MCF 10A (cell line): Measurements from ENCODE around the gene RAB18. TPM values are rescaled to one million over a fixed set of nuclear protein-coding genes. Genes with fewer than 3 reads are reported as not detected.
"Not testable (repeated sequence)": the region's sequence is repeated elsewhere in the genome, so short reads cannot be mapped to it uniquely, and the experiment has no call there.

Source experiments
- BruUV-seq: library from RNA; stranded (reverse); fragments of 400-500 nt; replicated peaks from 2 replicates; lab custom pipeline; 2021; lab: Mats Ljungman, UMichigan
- CTCF ChIA-PET: fragments of 300-600 bp; sonication (Branson Sonifier 250); formaldehyde crosslinking; extraction: SDS; loops from one replicate; lab custom pipeline; 2021; ENCODE audit warnings: antibody characterized with exemption, inconsistent platforms; lab: Yijun Ruan, JAX
- POLR2A ChIA-PET: fragments of 300-600, 350-650 bp; sonication (Branson Sonifier 250); formaldehyde crosslinking; extraction: SDS; loops from one replicate; lab custom pipeline; 2020; ENCODE audit warnings: antibody characterized with exemption, inconsistent platforms; lab: Yijun Ruan, JAX
- DNase-seq: peaks from one replicate; pipeline ENCODE4 v3.0.0-alpha.2; 2018; ENCODE audit not compliant: unreplicated experiment
- H3K27ac Mint-ChIP-seq: one replicate; pipeline ENCODE4 v1.8.0; 2022; ENCODE audit warnings: mild to moderate bottlenecking, low read depth, mixed read lengths; ENCODE audit not compliant: unreplicated experiment
- H3K27me3 Mint-ChIP-seq: one replicate; pipeline ENCODE4 v1.8.0; 2022; ENCODE audit warnings: mixed read lengths; ENCODE audit not compliant: insufficient read depth, unreplicated experiment
- H3K36me3 Mint-ChIP-seq: one replicate; pipeline ENCODE4 v1.8.0; 2022; ENCODE audit warnings: mild to moderate bottlenecking, moderate library complexity, mixed read lengths; ENCODE audit not compliant: insufficient read depth, unreplicated experiment
- H3K4me1 Mint-ChIP-seq: one replicate; pipeline ENCODE4 v1.8.0; 2022; ENCODE audit warnings: mixed read lengths; ENCODE audit not compliant: insufficient read depth, unreplicated experiment
- H3K4me3 Mint-ChIP-seq: one replicate; pipeline ENCODE4 v1.8.0; 2022; ENCODE audit warnings: mild to moderate bottlenecking, moderate library complexity, mixed read lengths; ENCODE audit not compliant: unreplicated experiment
- H3K9me3 Mint-ChIP-seq: one replicate; pipeline ENCODE4 v1.8.0; 2022; ENCODE audit warnings: mixed read lengths; ENCODE audit not compliant: unreplicated experiment
- intact Hi-C: fragments of 100-400 bp; cut with micrococcal nuclease; formaldehyde crosslinking; loops from 2 replicates; pipeline ENCODE4 v1.14.1; 2022
- total RNA-seq: library from RNA; stranded (reverse); gene quantifications from 2 replicates; pipeline ENCODE4 v1.2.3, GENCODE V29; 2022
- TF ChIP-seq, protein P1 (sequence below): fragments of 200-600 bp; IDR thresholded peaks from one replicate; pipeline ENCODE4 v1.8.0; 2022; ENCODE audit warnings: antibody characterized with exemption, mild to moderate bottlenecking; ENCODE audit not compliant: unreplicated experiment

RAB18 gene
- total RNA-seq, 1 experiment from 2014 or later = 126 TPM

DNA sequence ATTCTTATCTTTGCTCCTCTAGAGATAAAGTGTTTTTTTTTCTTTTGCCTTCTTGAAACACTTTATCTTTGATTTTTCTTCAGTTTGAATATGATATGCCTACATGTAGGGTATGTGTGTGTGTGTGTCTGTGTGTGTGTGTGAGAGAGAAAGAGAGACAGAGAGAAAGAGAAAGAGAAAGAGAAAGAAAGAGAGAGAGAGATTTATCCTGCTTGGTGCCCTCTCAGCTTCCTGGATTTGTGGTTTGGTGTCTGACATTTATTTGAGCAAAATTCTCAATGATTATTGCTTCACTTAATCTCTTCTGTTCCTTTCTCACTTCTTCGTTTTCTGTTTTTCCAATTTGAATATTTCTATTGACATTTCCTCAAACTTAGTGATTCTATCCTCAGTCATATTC is 60.3 kb downstream of the RAB18 start:
- intact Hi-C loops = no loop called here
- H3K9me3 Mint-ChIP-seq = no peaks in the 10 kb centered on the region
- POLR2A ChIA-PET = no interaction called here
- no peak overlapping the region for H3K4me3 Mint-ChIP-seq
- no peak overlapping the region for H3K27ac Mint-ChIP-seq
- CTCF ChIA-PET = interaction anchor here (0.7 kb wide), 1 partner anchor 522 kb away, joined by 3 read pairs; no protein-coding TSS in a partner anchor
- H3K36me3 Mint-ChIP-seq = no peaks in the 10 kb centered on the region
- no TSS peak for BruUV-seq
- no peaks in the 10 kb centered on the region for H3K4me1 Mint-ChIP-seq
- no peaks in the 10 kb centered on the region for H3K27me3 Mint-ChIP-seq
- TF ChIP-seq, protein P1, sequence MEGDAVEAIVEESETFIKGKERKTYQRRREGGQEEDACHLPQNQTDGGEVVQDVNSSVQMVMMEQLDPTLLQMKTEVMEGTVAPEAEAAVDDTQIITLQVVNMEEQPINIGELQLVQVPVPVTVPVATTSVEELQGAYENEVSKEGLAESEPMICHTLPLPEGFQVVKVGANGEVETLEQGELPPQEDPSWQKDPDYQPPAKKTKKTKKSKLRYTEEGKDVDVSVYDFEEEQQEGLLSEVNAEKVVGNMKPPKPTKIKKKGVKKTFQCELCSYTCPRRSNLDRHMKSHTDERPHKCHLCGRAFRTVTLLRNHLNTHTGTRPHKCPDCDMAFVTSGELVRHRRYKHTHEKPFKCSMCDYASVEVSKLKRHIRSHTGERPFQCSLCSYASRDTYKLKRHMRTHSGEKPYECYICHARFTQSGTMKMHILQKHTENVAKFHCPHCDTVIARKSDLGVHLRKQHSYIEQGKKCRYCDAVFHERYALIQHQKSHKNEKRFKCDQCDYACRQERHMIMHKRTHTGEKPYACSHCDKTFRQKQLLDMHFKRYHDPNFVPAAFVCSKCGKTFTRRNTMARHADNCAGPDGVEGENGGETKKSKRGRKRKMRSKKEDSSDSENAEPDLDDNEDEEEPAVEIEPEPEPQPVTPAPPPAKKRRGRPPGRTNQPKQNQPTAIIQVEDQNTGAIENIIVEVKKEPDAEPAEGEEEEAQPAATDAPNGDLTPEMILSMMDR = no peak
- no peak for DNase-seq

DNA sequence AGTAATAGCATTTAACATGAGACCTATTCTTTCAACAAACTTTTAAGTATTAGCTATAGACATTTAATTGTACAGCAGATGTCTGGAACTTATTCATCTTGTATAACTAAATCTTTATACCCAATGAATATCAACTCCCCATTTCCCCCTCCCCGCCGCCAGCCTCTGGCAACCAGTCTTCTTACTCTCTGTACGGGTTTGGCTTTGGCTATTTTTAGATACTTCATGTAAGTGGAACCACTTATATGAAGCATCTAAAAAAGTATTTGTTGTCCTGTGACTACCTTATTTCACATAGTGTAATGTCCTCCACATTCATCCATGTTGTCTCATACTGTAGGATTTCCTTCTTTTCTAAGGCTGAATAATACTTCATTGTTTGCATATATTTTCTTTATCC is 60.8 kb downstream of the RAB18 start:
- no peaks in the 10 kb centered on the region for H3K27me3 Mint-ChIP-seq
- CTCF ChIA-PET = interaction anchor here (0.7 kb wide), 1 partner anchor 522 kb away, joined by 3 read pairs; no protein-coding TSS in a partner anchor
- no peak overlapping the region for H3K27ac Mint-ChIP-seq
- no peaks in the 10 kb centered on the region for H3K9me3 Mint-ChIP-seq
- no peak for DNase-seq
- no peaks in the 10 kb centered on the region for H3K36me3 Mint-ChIP-seq
- POLR2A ChIA-PET = no interaction called here
- intact Hi-C loops = no loop called here
- TF ChIP-seq, protein P1 = no peak
- no peak overlapping the region for H3K4me3 Mint-ChIP-seq
- no peaks in the 10 kb centered on the region for H3K4me1 Mint-ChIP-seq
- BruUV-seq = no TSS peak

DNA sequence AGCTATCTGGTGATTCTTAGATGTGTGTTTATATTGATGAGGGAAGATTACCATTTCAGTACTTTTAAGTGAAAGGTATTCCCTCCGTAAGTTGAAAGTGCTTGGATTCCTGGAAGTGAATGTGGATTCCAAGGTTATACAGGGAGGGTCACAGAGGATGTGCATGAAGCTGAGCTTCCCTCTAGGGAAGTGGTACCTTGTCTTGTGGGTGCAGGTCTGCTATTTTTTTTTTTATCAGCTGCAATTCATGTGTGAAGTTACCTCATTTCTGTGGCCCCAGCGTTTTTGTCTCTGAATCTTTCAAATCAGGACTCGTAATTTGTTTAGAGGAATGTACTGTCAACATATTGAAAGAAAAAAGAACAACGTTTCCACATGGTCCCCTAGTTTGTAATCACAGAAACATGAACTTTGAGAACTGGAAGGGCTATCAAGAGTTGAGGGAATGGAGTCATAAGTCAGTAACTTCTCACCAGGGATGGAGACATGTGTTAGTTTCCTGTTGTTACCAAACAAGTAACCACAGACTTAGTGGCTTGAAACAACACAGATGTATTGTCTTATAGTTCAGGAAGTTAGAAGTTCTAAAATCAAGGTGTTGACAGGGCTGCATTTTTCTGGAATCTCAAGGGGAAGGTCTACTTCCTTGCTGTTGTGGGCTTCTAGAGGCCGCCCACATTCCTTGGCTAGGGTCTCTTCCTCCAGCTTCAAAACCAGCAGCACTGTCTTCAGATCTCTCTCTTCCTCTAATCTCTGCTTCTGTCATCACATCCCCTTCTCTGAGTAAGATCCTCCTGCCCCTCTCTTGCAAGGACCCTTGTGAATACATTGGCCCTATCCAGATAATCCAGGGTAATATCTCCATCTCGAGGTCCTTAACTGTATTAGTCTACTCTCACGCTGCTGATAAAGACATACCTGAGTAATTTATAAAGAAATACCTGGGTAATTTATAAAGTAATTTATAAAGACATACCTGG is 64.4 kb downstream of the RAB18 start:
- TF ChIP-seq, protein P1 = no peak
- no peaks in the 10 kb centered on the region for H3K4me1 Mint-ChIP-seq
- no peaks in the 10 kb centered on the region for H3K27me3 Mint-ChIP-seq
- no peak overlapping the region for H3K27ac Mint-ChIP-seq
- H3K4me3 Mint-ChIP-seq = no peak overlapping the region
- intact Hi-C loops = no loop called here
- H3K9me3 Mint-ChIP-seq = no peaks in the 10 kb centered on the region
- no peak for DNase-seq
- ChIA-PET POLR2A (no interaction called here), CTCF (interaction anchor here (0.6 to 1.0 kb wide), 4 partner anchors 28 to 208 kb away, joined by 3 to 4 read pairs (median 3); no protein-coding TSS in a partner anchor)
- no peaks in the 10 kb centered on the region for H3K36me3 Mint-ChIP-seq
- no TSS peak for BruUV-seq

DNA sequence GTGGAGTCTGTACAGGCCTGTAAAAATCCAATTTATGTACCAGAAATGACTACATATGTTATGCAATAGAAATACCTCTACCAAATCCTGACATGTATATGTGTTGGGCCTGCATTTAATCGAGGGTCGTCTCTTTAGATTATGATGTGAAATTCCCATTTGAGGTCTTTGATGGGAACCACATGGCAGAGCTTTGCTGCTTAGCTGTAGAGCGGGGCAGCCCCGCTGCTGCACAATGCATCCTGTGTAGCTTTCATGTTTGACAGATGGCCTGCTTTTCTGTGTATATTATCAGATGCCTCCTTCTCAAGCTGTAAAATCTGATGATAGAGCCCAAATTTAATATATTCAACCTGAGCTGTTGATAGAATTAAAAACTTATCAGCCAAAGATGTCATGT is 65.8 kb downstream of the RAB18 start:
- CTCF ChIA-PET = interaction anchor here (0.6 to 0.7 kb wide), 2 partner anchors 19 to 84 kb away, joined by 3 read pairs; no protein-coding TSS in a partner anchor
- no peak for DNase-seq
- intact Hi-C loops = no loop called here
- H3K27me3 Mint-ChIP-seq = no peaks in the 10 kb centered on the region
- no TSS peak for BruUV-seq
- H3K27ac Mint-ChIP-seq = no peak overlapping the region
- POLR2A ChIA-PET = no interaction called here
- TF ChIP-seq, protein P1 = no peak
- no peaks in the 10 kb centered on the region for H3K4me1 Mint-ChIP-seq
- no peaks in the 10 kb centered on the region for H3K9me3 Mint-ChIP-seq
- no peaks in the 10 kb centered on the region for H3K36me3 Mint-ChIP-seq
- no peak overlapping the region for H3K4me3 Mint-ChIP-seq

DNA sequence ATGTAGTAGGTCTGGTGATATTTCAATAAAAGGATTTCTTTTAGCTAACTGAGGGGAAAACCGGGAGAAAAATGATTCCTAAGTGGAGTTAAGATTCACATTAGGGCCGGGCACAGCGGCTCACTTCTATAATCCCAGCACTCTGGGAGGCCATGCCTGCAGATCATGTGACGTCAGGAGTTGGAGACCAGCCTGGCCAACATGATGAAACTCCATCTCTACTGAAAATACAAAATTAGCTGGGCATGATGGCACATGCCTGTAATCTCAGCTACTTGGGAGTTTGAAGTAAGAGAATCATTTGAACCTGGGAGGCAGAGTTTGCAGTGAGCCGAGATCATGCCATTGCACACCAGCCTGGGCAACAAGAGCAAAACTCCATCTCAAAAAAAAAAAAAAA is 72.9 kb downstream of the RAB18 start:
- H3K27ac Mint-ChIP-seq = peak overlapping the region; percentile 27
- BruUV-seq, intact Hi-C loops, H3K4me3 Mint-ChIP-seq, H3K4me1 Mint-ChIP-seq, H3K36me3 Mint-ChIP-seq, H3K27me3 Mint-ChIP-seq, H3K9me3 Mint-ChIP-seq: not testable (repeated sequence)
- POLR2A ChIA-PET = interaction anchor here (0.8 to 1.6 kb wide), 2 partner anchors 72 to 73 kb away, joined by 3 to 5 read pairs; partner anchors contain the start of gene RAB18
- peak; percentile 69 for DNase-seq
- CTCF ChIA-PET = interaction anchor here (0.7 kb wide), 2 partner anchors 18 to 161 kb away, joined by 3 to 6 read pairs; no protein-coding TSS in a partner anchor
